Coronary artery (tissue), 2 donors: ENCODE measurements around the gene SYT2.
"Not testable (repeated sequence)": the region's sequence is repeated elsewhere in the genome, so short reads cannot be mapped to it uniquely, and the experiment has no call there.

ENCODE experiments used
- DNase-seq: peaks from one replicate; pipeline ENCODE4 v3.0.0-alpha.2; 2017; ENCODE audit warnings: low spot score
- H3K27ac ChIP-seq, 2 donors: fragments of 200-600 bp; sonication (generic); one replicate each; pipeline ENCODE4 v1.5.1; 2016 to 2019
- H3K4me3 ChIP-seq: fragments of 200-600 bp; sonication (generic); 2 replicates; pipeline ENCODE4 v1.5.1; 2016; ENCODE audit warnings: mild to moderate bottlenecking, moderate library complexity
- CTCF ChIP-seq: fragments of 200-600 bp; sonication (generic); IDR thresholded peaks from one replicate; pipeline ENCODE4 v1.5.1; 2019; ENCODE audit warnings: antibody characterized with exemption

SYT2 gene

GRCh38 chr1:202587859-202588485, 122.3 kb downstream of the SYT2 start:
- no peak for DNase-seq
- no peak for TF ChIP-seq CTCF
- Histone ChIP-seq H3K27ac (peak overlapping the region; percentile 87 to 93), H3K4me3 (no peak overlapping the region)

- no peak for DNase-seq
- no peak for TF ChIP-seq CTCF
- Histone ChIP-seq H3K27ac (peak overlapping the region; percentile 87 to 93), H3K4me3 (no peak overlapping the region)
These were observed 123.4 kb downstream of the SYT2 start for GRCh38 chr1:202586871-202587270.

GRCh38 chr1:202586018-202586821, 124.0 kb downstream of the SYT2 start:
- no peak overlapping the region for H3K4me3 ChIP-seq
- no peak for TF ChIP-seq CTCF
- DNase-seq, result no peak
- peak overlapping the region; percentile 87 to 93 for H3K27ac ChIP-seq

GRCh38 chr1:202585590-202585933, 124.7 kb downstream of the SYT2 start:
- DNase-seq, result no peak
- TF ChIP-seq CTCF, result no peak
- H3K4me3 ChIP-seq, result no peak overlapping the region
- H3K27ac ChIP-seq, result peak overlapping the region; percentile 87 to 93

GRCh38 chr1:202584707-202585589, 125.3 kb downstream of the SYT2 start:
- H3K4me3 ChIP-seq, result no peak overlapping the region
- no peak for TF ChIP-seq CTCF
- DNase-seq, result peak; percentile 9
- H3K27ac ChIP-seq, result peak overlapping the region in 1 of 2 donors; percentile 63

- H3K27ac ChIP-seq, DNase-seq, H3K4me3 ChIP-seq: not testable (repeated sequence)
These were observed 127.9 kb downstream of the SYT2 start for GRCh38 chr1:202582350-202582749.

GRCh38 chr1:202580619-202581018, 129.6 kb downstream of the SYT2 start:
- TF ChIP-seq CTCF, result no peak
- no peak for DNase-seq
- Histone ChIP-seq H3K4me3 (no peak overlapping the region), H3K27ac (peak overlapping the region in 1 of 2 donors; percentile 75)
